ENCODE data around the gene NCOA4.

DNA sequence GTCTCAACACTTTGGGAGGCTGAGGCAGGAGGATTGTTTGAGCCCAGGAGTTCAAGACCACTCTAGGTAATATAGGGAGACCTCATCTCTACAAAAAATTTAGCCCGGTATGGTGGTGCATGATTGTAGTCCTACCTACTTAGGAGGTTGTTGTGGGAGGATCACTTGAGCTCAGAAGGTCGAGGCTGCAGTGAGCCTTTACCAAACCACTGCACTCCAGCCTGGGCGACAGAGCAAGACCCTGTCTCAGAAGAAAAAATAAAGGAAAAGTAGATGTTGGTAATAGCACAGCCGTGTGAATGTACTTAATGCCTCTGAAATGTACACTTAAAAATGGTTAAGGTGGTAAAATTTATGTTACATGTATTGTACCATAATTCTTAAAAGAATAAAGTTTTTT lies 32.9 kb downstream of the NCOA4 start:
- TF ChIP-seq CTCF (IDR thresholded peaks at IDR 0.05; ENCODE audit: extremely low read depth in 1 of 2, insufficient read depth in 1 of 2, low read depth in 1 of 2, low read length in 2 of 2) (no peak), POLR2A (IDR thresholded peaks at IDR 0.05; ENCODE audit: low read depth, low read length) (no peak), MYC (IDR thresholded peaks at IDR 0.05; ENCODE audit: low read depth, low read length) (no peak), FOS (IDR thresholded peaks at IDR 0.05; ENCODE audit: borderline replicate concordance, insufficient read depth, low read length) (no peak), EZH2 (IDR thresholded peaks at IDR 0.05; ENCODE audit: borderline replicate concordance, low read depth, low read length, severe bottlenecking) (no peak), POLR2AphosphoS5 (IDR thresholded peaks at IDR 0.05; ENCODE audit: insufficient read depth, low read depth, low read length) (no peak), JUN (IDR thresholded peaks at IDR 0.05; ENCODE audit: borderline replicate concordance, insufficient read depth, insufficient read length, low read depth) (no peak)

Measured in endothelial cell of umbilical vein (primary cell).